Neuronal stem cell (in vitro differentiated cells): ENCODE measurements around the gene PBRM1.

Experiments used
- DNase-seq: peaks from one replicate; pipeline ENCODE4 v3.0.0-alpha.2; 2013; ENCODE audit warnings: low spot score
- H2AFZ ChIP-seq: one replicate; pipeline ENCODE4 v1.6.1; 2013; ENCODE audit warnings: mild to moderate bottlenecking, low read length, inconsistent platforms
- H2AK5ac ChIP-seq: 2 replicates; pipeline ENCODE4 v1.6.1; 2013; ENCODE audit warnings: low read depth, mild to moderate bottlenecking, inconsistent platforms, low read length, moderate library complexity, mixed read lengths
- H2BK120ac ChIP-seq: 2 replicates; pipeline ENCODE4 v1.6.1; 2013; ENCODE audit warnings: low read depth, mild to moderate bottlenecking, inconsistent platforms, low read length, moderate library complexity, mixed read lengths
- H2BK12ac ChIP-seq: one replicate; pipeline ENCODE4 v1.6.1; 2013; ENCODE audit warnings: low read length, inconsistent platforms
- H2BK15ac ChIP-seq: 2 replicates; pipeline ENCODE4 v1.6.1; 2013; ENCODE audit warnings: mild to moderate bottlenecking, low read length, inconsistent platforms, mixed read lengths
- H2BK5ac ChIP-seq: one replicate; pipeline ENCODE4 v1.6.1; 2013; ENCODE audit warnings: inconsistent platforms, mild to moderate bottlenecking, low read length, moderate library complexity
- H3K14ac ChIP-seq: one replicate; pipeline ENCODE4 v1.6.1; 2013; ENCODE audit warnings: low read length, inconsistent platforms
- H3K18ac ChIP-seq: 2 replicates; pipeline ENCODE4 v1.6.1; 2013; ENCODE audit warnings: low read length, inconsistent platforms
- H3K23ac ChIP-seq: 2 replicates; pipeline ENCODE4 v1.6.1; 2013; ENCODE audit warnings: low read depth, mild to moderate bottlenecking, mixed read lengths, low read length, inconsistent platforms; ENCODE audit not compliant: poor library complexity
- H3K27ac ChIP-seq: replicated peaks from 3 replicates; pipeline ENCODE4 v1.5.1; 2013; ENCODE audit warnings: low read length, inconsistent platforms
- H3K27me3 ChIP-seq, 3 experiments: 2 replicates each; pipeline ENCODE4 v1.6.1; 2013; ENCODE audit warnings: low read length in 3 of 3, mild to moderate bottlenecking in 2 of 3, inconsistent platforms in 1 of 3, low read depth in 1 of 3, mixed read lengths in 1 of 3, moderate library complexity in 1 of 3; ENCODE audit not compliant: control insufficient read depth in 3 of 3, insufficient read depth in 3 of 3
- H3K36me3 ChIP-seq, 2 donors: replicated peaks in 1 of 2; 2 replicates each; pipeline ENCODE4 v1.6.1; 2013; ENCODE audit warnings: low read length in 2 of 2; ENCODE audit not compliant: control insufficient read depth in 2 of 2, insufficient read depth in 2 of 2
- H3K4ac ChIP-seq: 2 replicates; pipeline ENCODE4 v1.6.1; 2013; ENCODE audit warnings: inconsistent platforms, mild to moderate bottlenecking, low read length, moderate library complexity
- H3K4me1 ChIP-seq, 2 donors: 1 replicate in 1 of 2; 2 replicates in 1 of 2; pipeline ENCODE4 v1.6.1; 2013; ENCODE audit warnings: low read length in 2 of 2, low read depth in 1 of 2; ENCODE audit not compliant: control insufficient read depth in 2 of 2, insufficient read depth in 1 of 2
- H3K4me2 ChIP-seq: one replicate; pipeline ENCODE4 v1.6.1; 2013; ENCODE audit warnings: mild to moderate bottlenecking, low read length, inconsistent platforms; ENCODE audit not compliant: insufficient read depth, poor library complexity, severe bottlenecking
- H3K4me3 ChIP-seq, 2 donors: 2 replicates each; pipeline ENCODE4 v1.5.1; 2013; ENCODE audit warnings: low read length in 2 of 2, mild to moderate bottlenecking in 2 of 2, inconsistent platforms in 1 of 2, moderate library complexity in 1 of 2
- H3K79me1 ChIP-seq: one replicate; pipeline ENCODE4 v1.6.1; 2013; ENCODE audit warnings: low read depth, mild to moderate bottlenecking, inconsistent platforms, low read length, moderate library complexity
- H3K9ac ChIP-seq: one replicate; pipeline ENCODE4 v1.6.1; 2013; ENCODE audit warnings: mild to moderate bottlenecking, low read depth, low read length, inconsistent platforms; ENCODE audit not compliant: poor library complexity
- H3K9me3 ChIP-seq, 2 donors: replicated peaks in 1 of 2; 2 replicates each; pipeline versions ENCODE3 to v1.6.1; 2013; ENCODE audit warnings: low read length in 2 of 2, mild to moderate bottlenecking in 2 of 2, inconsistent platforms in 1 of 2, low read depth in 1 of 2, mixed read lengths in 1 of 2, moderate library complexity in 1 of 2; ENCODE audit not compliant: control insufficient read depth in 2 of 2, insufficient read depth in 1 of 2
- H4K8ac ChIP-seq: one replicate; pipeline ENCODE4 v1.6.1; 2013; ENCODE audit warnings: low read depth, mild to moderate bottlenecking, inconsistent platforms, low read length, moderate library complexity
- H4K91ac ChIP-seq: one replicate; pipeline ENCODE4 v1.6.1; 2013; ENCODE audit warnings: low read length, low read depth, mild to moderate bottlenecking, inconsistent platforms; ENCODE audit not compliant: poor library complexity
- WGBS, 2 donors: extraction: QIAGEN DNeasy Blood & Tissue Kit; methylation state at CpG; one replicate each; pipeline ENCODE4 v1.1.7; 2013; ENCODE audit warnings: missing lambda C conversion rate in 2 of 2, mixed read lengths in 1 of 2; ENCODE audit not compliant: insufficient read length in 2 of 2, insufficient replicate concordance in 1 of 2; ENCODE audit errors: extremely low coverage in 2 of 2; 5-methylcytosine and 5-hydroxymethylcytosine counted together

PBRM1 gene

DNA sequence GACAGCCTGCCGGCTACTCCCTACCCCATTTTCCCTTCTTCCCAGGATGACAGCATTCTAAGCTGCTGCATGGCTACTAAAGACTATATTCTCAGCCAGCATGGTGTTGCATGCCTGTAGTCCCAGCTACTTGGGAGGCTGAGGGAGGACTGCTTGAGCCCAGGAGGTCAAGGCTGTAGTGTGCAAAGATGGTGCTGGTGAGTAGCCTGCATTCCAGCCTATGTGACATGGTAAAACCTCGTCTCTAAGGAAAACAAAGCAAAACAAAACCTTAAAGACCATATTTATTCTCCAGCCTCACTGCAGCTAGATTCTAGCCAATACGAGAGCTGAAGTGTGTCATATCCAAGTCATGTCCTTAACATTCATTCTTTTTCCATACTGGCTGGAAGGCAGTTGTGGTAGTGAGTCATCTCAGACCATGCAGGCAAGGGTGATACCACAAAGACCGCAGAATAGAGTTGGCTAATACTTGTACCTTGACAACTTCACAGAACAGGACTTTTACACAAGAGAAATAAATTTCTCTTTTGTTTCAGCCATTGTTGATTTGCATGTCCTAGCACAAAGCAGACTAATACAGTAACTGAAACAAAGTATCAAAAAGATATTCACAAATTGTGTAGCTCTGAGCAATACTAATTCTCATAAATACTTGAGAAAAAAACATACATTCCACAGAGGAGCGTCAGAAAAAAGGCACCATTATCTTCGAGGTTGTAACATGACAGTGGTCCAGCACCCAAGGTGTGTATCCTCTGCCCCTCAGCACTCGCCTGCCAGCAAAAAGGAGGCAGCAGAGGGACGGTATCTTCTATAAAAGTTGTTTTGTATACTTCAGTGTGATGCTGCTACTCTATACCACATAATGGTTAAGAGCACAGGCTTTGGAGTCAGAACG is 14.8 kb downstream of the PBRM1 start:
- Histone ChIP-seq H3K18ac (no peak overlapping the region), H2BK12ac (no peak overlapping the region), H2BK15ac (no peak overlapping the region), H3K4me3 (no peak overlapping the region), H3K14ac (no peak overlapping the region), H3K4ac (no peak overlapping the region), H2AK5ac (no peak overlapping the region), H2AFZ (no peak overlapping the region), H3K9me3 (no peaks in the 10 kb centered on the region), H2BK5ac (no peak overlapping the region), H2BK120ac (no peak overlapping the region), H3K27me3 (no peaks in the 10 kb centered on the region), H3K9ac (no peak overlapping the region), H4K91ac (no peak overlapping the region), H3K23ac (no peak overlapping the region), H3K36me3 (peaks cover 14 to 90% of the 10 kb centered on the region in 2 donors), H3K79me1 (no peaks in the 10 kb centered on the region), H3K4me2 (no peak overlapping the region), H4K8ac (no peak overlapping the region), H3K4me1 (no peaks in the 10 kb centered on the region), H3K27ac (no peak overlapping the region)
- no peak for DNase-seq
- whole genome bisulfite sequencing, 2 donors = no CpG with 5 or more reads among the region's 9 CpGs

DNA sequence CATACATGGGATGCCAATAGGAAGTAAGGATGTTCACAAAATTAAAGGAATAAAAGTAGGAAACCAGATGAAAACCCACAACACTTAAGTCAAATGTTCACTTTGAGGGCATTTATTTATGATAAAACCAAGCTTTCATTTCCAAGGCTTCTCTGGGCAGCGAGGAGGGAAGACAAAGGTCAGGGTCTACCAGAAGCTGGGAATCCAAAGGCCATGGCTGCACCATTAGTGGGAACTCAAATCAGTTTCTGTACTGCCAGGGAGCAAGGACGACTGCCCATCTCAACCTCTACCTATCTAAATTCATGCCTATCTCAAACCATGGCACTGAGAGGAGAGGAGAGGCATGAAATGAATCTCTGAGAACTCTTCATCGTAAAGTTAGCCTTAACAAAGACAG is 22.6 kb downstream of the PBRM1 start:
- Histone ChIP-seq H3K23ac (no peak overlapping the region), H3K4me1 (no peaks in the 10 kb centered on the region), H3K4ac (no peak overlapping the region), H3K79me1 (no peaks in the 10 kb centered on the region), H2BK120ac (no peak overlapping the region), H2BK15ac (no peak overlapping the region), H4K8ac (no peak overlapping the region), H3K9ac (no peak overlapping the region), H3K14ac (no peak overlapping the region), H2AK5ac (no peak overlapping the region), H3K4me3 (no peak overlapping the region), H3K18ac (no peak overlapping the region), H3K4me2 (no peak overlapping the region), H4K91ac (no peak overlapping the region), H3K27ac (no peak overlapping the region), H2AFZ (no peak overlapping the region), H2BK5ac (no peak overlapping the region), H3K9me3 (no peaks in the 10 kb centered on the region), H3K27me3 (no peaks in the 10 kb centered on the region), H3K36me3 (peaks cover 19 to 95% of the 10 kb centered on the region in 2 donors), H2BK12ac (no peak overlapping the region)
- no peak for DNase-seq
- WGBS, 2 donors = no CpG with 5 or more reads among the region's 3 CpGs

DNA sequence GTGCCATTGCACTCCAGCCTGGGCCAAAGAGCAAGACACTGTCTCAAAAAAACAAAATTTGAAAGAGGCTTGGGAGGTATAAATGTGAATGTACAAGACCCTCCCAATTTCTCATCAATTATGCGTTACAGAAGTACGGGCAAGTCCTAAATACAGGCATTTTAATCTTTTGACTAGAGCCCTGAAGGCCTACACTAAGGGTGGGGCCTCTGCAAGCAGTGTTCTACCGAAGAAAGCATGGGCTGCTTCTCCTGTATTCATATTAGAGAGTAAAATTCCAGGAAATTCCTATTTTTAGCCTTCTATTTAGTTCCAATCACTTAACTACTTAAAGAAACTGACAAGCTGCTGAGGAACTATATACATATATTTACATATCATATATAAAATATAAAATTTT is 25.7 kb downstream of the PBRM1 start:
- no peak for DNase-seq
- H3K36me3 ChIP-seq = peaks cover 22 to 98% of the 10 kb centered on the region in 2 donors
- H2BK15ac ChIP-seq = no peak overlapping the region
- no peak overlapping the region for H2BK5ac ChIP-seq
- no peak overlapping the region for H2AFZ ChIP-seq
- H3K27ac ChIP-seq = no peak overlapping the region
- H3K79me1 ChIP-seq = no peaks in the 10 kb centered on the region
- no peaks in the 10 kb centered on the region for H3K4me1 ChIP-seq
- no peak overlapping the region for H2BK120ac ChIP-seq
- no peaks in the 10 kb centered on the region for H3K27me3 ChIP-seq
- no peaks in the 10 kb centered on the region for H3K9me3 ChIP-seq
- WGBS, 2 donors = no CpG with 5 or more reads among the region's 3 CpGs
- no peak overlapping the region for H2AK5ac ChIP-seq
- no peak overlapping the region for H4K91ac ChIP-seq
- no peak overlapping the region for H3K18ac ChIP-seq
- no peak overlapping the region for H2BK12ac ChIP-seq
- no peak overlapping the region for H4K8ac ChIP-seq
- no peak overlapping the region for H3K9ac ChIP-seq
- no peak overlapping the region for H3K4me3 ChIP-seq
- no peak overlapping the region for H3K4ac ChIP-seq
- H3K4me2 ChIP-seq = no peak overlapping the region
- no peak overlapping the region for H3K14ac ChIP-seq
- no peak overlapping the region for H3K23ac ChIP-seq

DNA sequence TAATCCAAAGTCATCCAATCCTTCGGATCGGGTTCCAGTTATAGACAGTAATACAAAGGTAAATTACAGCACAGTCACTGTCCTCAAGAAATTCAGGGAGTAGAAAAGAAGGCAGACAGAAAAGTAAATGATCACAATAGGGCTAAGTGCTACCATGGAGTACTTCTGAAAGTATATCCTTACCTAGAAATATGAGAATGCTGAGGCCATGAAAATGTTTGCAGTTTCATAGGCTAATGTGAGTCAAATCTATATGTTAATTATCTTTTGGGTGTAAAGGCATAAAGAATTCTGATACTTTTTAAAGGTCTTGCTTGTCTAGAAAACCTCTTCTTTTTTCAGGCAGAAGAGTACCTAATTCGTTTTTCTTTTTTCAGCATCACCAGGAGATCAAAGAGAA is 29.8 kb downstream of the PBRM1 start:
- H3K23ac ChIP-seq = no peak overlapping the region
- no peak overlapping the region for H3K4ac ChIP-seq
- H4K91ac ChIP-seq = no peak overlapping the region
- no peak overlapping the region for H3K4me3 ChIP-seq
- no peak overlapping the region for H3K9ac ChIP-seq
- H3K4me2 ChIP-seq = no peak overlapping the region
- no peak overlapping the region for H2BK5ac ChIP-seq
- no peak for DNase-seq
- no peaks in the 10 kb centered on the region for H3K9me3 ChIP-seq
- no peaks in the 10 kb centered on the region for H3K79me1 ChIP-seq
- no peak overlapping the region for H3K14ac ChIP-seq
- no peaks in the 10 kb centered on the region for H3K4me1 ChIP-seq
- H2BK12ac ChIP-seq = no peak overlapping the region
- H3K27ac ChIP-seq = no peak overlapping the region
- no peak overlapping the region for H4K8ac ChIP-seq
- H3K18ac ChIP-seq = no peak overlapping the region
- H3K36me3 ChIP-seq = peaks cover 22 to 96% of the 10 kb centered on the region in 2 donors
- H2BK15ac ChIP-seq = no peak overlapping the region
- no peak overlapping the region for H2AFZ ChIP-seq
- no CpG with 5 or more reads among the region's 3 CpGs for WGBS, 2 donors
- H2BK120ac ChIP-seq = no peak overlapping the region
- no peaks in the 10 kb centered on the region for H3K27me3 ChIP-seq
- no peak overlapping the region for H2AK5ac ChIP-seq
